ENCODE data around the gene HDLBP.
A peak's percentile ranks its signal among the peaks of the same experiment; 100 is the strongest.

Gene HDLBP

DNA sequence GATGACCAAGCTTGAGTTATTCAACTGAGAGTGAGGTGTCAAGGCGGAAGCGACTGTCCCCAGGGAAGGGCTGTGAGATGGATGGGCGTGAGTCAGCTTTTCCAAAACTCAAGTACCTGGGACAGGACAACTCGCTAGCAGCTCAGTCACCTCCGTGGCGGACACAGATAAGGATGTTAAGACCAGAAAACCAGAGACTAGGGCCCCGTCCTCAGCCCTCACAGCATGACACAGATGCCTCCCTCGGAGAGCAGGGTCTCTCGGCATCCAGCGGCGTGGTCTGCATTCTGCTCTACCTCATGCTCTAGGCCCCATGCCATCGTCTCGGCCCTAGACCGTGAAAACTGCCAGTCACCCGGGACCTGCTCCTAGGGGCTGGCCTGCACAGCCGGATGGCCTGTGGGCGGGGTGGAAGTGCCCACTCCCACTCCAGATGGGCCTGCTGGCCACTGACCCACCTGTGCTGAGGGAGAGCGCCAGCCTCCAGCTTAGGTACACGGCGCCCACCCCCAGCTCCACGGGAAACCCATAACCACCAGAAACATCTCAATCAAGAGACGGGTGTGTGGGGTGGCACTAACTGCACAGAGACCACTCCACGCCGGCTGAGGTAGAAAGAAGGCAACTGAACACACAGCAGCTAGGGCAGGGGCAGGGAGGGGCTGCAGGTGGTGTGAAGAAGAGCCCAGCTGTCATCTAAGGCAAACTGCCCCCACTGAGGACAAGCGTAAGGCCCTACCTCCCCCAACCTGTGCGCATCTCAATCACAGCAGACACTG, 87.2 kb downstream of the HDLBP start:
- peak; percentile 28 for DNase-seq

DNA sequence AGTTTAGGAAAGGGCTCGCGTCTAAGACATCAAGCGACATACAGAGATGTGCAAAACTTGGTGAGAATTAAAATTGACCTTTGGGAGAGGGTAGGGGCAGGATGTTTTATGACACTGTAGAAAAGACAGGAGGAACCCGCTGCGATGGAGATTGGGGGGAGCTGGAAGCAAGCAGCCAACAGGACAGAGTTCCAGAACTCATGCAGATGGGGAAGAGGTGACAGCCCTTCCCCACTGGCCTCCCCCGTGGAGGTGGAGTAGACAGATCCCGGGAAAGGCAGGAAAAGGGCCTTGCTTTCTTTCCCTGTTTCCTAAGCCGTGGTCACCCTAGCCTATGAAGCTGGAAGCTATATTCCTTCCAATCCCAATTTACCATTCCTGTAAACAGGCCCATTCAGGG, 87.9 kb downstream of the HDLBP start:
- DNase-seq = no peak

DNA sequence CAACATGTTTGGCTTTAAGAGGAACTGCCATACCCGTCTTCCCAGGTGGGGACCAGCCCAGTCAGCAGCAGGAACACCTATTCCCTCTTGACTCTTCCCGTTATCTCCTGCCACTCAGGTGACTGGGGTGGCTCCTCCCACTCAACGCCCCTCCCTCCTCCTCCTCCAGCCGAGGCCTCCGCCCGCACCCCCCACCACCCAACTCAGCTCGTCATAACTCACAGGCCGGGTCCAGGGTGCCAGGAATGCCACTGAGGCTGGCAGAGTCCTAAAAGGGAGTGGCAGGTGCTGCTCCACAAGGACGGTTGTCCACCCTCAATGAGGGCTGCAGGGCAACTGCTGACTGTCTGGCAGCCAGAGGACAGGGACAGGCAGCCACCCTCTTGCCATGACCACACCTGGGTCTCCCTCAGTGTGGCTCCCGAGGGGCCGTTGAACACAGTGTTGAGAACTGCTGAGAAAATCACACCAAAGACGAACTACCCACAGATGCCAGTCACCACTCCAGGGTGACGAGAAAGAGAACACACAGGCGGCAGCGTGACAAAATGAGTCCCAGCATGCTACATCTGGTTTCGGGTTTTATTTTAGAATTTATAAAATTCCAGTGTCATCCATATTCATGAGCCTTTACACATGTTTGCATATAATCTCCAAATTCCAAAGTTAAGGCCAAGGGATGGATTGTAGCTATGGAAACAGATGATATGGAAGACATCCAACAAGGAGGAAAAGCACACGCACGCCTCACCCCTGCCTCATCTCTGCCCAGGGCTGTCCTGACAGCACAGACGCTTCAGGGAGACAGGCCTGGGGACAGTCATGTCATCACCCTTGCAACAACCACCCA, 88.5 kb downstream of the HDLBP start:
- DNase-seq = peak; percentile 41

DNA sequence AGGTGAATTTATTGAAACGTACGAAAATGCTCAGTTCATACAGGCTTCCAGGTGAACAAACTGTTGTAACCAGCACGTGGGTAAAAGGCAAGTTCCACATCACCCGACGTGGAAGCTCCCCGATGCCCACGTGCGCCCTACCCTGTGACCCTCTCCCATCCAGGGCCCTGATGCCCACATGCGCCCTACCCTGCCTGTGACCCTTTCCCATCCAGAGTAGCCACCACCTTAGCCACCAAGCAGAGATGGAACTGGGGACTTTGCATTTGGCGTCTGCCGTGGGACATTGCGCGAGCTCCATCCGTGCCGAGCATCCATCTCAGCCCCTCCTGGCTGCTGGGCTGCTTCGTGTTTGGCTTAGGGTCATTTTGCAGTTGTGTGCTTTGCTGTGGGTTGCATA, 89.5 kb downstream of the HDLBP start:
- no peak for DNase-seq

DNA sequence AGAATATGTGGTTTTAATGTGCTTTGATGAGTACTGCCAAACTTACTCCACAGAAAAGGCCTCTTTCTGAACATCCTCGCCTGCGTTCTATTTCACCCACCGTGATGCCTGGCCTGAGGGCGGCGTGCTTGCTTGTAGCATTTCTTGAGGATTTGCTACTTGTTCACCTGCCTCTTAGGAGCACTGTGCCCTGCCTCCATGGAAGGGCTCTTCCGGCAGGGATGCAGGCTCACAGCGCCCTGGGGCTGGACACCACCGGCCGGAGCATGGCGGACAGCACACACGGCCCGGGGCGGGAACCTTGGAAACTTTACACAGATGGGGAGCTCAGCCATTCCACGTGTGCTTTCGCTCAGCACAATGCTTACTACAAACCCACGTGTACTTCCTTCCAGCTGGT, 89.9 kb downstream of the HDLBP start:
- no peak for DNase-seq

DNA sequence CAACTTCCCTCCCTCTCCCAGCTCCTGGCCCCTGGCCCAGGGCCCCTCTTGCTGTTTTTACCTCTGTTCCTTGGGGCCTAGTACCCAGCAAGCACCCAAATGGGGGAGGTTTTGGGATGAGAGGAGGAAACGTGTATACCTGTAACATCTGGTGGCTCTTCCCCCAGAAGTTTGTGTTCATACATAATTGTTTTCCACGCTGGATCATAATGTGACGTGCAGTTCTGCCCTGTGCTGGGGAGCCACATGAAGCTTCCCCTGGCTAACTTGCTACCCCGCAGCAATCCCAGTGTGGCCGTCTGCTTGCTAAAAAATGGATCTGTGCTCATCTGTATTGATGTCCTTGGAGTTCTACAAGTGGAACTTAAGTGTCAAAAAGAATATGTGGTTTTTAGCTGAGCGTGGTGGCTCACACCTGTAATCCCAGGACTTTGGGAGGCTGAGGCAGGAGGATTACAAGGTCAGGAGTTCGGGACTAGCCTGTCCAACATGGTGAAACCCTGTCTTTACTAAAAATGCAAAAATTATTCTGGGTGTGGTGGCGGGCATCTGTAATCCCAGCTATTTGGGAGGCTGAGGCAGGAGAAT, 90.5 kb downstream of the HDLBP start:
- no peak for DNase-seq

DNA sequence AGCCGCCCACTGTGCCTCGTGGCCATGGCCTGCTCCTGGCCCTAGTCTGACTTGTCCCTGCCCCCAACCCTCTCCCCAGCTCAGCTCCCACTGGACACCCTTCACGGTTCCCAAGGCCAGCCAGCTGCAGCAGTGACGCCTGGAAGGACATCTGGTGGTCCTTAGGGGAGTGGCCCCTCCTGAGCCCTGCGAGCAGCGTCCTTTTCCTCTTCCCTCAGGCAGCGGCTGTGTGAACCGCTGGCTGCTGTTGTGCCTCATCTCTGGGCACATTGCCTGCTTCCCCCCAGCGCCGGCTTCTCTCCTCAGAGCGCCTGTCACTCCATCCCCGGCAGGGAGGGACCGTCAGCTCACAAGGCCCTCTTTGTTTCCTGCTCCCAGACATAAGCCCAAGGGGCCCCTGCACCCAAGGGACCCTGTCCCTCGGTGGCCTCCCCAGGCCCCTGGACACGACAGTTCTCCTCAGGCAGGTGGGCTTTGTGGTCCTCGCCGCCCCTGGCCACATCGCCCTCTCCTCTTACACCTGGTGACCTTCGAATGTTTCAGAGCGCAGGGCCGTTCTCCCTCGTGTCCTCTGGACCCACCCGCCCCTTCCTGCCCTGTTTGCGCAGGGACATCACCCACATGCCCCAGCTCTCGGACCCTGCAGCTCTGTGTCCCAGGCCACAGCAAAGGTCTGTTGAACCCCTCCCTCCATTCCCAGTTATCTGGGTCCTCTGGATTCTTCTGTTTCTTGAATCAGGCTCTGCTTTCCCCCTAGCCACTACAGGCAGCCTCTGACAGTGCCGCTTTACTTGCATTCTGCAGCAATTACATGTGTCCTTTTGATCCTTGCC, 91.2 kb downstream of the HDLBP start:
- DNase-seq = peak; percentile 68

DNA sequence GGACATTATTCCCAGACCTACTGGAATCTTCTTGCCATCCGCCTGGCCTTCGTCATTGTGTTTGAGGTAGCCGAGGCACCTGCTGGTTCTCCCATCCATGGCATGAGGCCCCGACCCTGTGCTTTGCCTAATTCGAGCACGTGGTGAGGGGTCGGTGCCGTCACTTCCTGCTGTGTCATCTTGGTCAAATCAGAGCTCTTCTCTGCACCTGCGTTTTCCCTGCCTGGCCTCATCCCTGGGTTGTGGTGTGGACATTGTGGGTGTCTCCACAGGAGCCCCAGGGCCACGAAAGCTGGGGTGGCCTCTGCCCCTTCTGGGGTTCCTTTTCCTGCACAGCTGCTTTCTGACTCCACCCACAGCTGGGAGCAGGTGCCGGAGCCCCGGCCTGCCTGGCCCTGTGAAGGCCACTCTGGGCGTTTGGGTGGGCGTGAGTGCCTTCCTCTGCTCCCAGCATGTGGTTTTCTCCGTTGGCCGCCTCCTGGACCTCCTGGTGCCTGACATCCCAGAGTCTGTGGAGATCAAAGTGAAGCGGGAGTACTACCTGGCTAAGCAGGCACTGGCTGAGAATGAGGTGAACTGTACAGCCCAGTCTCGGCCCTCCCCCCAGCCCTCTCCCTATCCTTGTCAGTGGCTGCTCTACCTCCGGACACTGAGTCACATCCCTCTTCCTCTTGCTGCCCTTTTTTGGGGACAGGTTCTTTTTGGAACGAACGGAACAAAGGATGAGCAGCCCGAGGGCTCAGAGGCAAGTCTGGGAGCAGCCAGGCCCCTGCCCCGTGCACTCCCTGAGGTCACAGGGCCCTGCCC, 92.1 kb downstream of the HDLBP start:
- DNase-seq = no peak

DNA sequence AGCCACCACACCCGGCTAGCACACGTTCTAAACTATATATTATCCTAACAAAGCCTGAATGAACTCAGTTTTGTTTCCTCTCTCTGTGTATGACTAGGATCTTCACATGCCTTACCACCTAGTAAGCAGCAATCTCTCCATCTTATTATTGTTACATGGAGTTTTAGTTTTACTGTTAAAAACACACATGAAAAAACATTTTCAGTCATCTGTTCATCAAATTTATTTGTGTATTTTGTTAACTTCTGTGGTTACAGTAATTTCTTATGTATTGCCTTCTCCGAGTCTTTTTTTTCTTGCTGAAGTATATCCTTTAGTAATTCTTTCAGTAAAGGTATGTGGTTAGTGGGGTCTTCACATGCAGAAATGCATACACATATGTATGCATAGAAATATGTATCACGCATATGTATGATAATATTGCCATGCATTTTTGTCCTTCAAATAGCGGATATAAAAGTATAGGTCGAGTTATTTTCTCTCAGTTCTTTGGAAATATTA, 95.6 kb downstream of the HDLBP start:
- no peak for DNase-seq

DNA sequence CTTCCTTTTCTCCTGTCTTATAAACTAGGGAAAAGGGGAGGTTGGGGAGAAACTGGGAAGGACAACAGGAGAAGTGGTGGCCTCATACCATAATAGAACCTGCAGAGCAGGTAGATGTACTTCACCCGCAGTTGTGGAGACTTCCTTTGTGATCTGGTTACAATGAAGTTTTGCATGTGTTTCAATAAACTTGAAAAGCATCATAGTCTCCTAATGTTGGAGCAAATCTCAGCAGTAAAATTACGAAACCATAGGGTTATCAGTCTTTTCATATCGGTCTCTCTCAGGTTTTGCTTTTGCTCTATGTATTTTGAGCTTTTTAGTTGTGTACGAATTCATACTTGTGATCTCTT, 96.5 kb downstream of the HDLBP start:
- DNase-seq = no peak

DNA sequence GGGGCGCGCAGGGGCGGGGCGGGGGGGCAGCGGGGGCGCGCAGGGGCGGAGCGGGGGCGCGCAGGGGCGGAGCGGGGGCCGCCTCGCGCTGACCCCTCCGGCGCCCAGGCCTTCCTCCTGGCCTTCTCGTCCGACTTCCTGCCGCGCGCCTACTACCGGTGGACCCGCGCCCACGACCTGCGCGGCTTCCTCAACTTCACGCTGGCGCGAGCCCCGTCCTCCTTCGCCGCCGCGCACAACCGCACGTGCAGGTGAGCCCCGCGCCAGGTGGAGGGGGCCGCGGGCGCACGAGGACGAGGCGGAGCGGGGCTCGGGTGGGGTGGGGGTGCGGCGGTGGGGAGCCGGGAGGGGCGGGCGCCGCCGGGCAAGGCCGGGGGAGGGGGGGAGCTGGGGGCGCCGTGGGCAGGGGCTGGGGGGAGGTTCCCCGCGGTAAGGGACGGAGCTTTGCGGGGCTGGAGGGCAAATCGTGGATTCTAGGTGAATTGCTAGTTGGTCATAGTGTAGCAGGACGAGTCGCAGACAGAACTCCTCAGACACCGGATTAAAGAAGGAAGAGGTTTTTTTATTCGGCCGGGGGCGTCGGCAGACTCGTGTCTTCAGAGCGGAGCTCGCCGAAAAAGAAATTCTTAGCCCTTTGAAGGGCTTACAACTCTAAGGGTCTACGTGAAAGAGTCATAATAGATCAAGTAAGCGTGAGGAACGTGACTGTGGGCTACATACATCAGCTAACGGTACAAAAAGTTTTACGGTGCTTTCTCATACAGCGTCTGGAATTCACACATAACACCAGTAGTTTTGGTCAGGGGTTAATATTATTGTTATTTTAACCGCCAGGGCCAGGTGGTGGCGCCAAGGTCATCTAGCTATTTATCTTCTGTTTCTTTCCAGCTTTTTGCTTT, 97.1 kb downstream of the HDLBP start:
- DNase-seq = peak; percentile 50

DNA sequence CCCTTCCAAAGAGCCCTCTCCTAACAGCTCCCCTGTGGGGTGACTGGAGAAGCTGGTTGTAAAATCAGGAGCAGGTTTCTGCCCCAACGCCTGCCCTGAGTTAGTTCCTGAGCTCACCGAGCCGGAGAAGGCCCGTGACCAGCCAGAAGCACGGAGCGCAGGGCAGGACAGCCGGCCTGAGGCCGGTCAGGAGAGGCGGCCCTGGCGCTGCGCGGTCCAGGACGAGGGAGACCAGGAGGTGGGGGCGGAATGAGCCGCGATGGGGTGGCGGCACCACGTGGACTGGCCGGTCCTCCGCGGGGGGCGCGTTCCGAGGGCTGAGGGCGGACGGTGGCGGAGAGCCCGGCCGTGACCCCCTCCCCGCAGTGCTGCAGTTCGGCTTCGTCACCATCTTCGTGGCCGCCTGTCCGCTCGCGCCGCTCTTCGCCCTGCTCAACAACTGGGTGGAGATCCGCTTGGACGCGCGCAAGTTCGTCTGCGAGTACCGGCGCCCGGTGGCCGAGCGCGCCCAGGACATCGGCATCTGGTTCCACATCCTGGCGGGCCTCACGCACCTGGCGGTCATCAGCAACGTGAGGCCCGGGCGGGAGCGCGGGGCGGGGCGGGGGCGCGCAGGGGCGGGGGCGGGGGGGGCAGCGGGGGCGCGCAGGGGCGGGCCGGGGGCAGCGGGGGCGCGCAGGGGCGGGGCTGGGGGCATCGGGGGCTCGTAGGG, 98.0 kb downstream of the HDLBP start:
- peak; percentile 63 for DNase-seq

DNA sequence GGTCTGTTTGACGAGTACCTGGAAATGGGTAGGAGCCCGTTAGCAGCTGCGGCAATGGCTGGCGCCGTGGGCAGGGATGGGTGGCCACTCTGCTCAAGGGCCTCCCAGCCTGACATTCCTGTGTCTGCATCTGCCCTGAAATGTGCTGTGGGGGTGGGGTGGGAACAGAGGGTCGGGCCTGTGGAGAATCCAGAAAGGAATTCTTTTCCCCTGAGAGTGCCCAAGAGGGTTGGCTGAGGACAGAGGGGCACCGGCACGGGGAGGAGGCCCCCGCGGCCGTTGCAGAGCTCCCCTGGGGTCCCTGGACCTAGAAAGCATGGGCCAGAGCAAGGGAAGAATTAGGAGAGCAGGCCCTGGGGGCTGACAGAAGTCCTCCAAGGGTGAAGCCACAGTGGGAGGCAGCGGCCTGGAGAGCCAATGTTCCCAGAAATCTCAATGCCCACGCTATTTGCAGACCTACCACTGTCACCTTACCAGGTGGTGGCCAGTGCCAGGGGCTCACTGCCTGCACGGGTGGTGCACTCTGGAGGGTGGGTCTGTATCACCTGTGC, 99.2 kb downstream of the HDLBP start:
- DNase-seq = peak; percentile 70

DNA sequence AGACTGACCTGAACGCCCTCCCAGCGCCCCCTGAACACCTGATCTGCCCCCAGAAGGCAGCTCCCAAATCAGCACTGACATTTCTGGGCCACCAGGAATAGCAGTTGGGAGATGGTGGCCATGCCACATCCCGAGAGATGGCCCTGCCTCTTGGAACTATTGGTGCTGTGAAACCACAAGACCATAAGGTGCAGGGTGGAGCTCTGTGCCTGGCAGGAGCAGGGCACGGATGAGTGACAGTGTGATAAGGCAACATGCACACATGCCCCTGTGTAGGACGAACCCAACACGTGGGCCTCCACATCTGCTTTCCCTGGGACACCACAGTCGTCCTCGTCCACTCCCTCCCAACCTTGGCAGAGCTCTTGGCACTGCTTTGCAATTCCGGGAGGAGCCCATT, 100.1 kb downstream of the HDLBP start:
- DNase-seq = no peak

DNA sequence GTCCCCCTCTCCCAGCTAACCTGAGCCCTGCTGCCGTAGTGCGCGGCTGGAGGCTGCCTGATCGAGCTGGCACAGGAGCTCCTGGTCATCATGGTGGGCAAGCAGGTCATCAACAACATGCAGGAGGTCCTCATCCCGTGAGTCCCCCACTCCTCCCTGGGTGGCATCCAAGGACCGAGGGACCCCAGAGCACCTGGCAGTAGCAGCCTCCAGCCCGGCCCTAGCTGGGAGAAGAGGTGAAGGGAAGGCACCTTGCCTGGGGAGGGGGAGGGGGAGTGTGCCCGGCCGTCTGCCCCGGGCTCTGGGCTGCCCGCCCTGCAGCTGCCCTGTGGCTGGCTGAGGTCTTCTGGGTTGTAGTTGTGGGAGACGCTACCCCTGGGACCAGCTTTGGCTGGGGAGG, 100.7 kb downstream of the HDLBP start:
- DNase-seq = no peak

DNA sequence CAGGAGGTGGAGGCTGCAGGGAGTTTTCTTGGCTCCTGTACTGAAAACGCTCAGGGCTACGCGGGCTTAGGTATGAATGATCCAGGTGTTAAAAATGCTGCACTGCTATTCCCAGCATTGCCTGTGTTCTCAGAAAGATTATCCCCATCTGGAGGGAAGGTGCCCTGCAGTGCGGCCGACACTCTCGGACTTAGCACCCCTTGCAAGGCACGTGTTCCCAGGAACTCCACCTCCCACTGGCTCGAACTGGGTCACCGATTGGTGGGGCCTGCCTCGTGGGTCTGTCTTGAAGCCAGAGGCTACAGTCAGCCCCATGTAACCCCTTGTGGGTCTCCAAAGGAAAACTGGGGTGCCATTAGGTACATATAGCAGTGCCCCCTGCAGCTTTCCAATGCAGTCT, 101.3 kb downstream of the HDLBP start:
- no peak for DNase-seq

DNA sequence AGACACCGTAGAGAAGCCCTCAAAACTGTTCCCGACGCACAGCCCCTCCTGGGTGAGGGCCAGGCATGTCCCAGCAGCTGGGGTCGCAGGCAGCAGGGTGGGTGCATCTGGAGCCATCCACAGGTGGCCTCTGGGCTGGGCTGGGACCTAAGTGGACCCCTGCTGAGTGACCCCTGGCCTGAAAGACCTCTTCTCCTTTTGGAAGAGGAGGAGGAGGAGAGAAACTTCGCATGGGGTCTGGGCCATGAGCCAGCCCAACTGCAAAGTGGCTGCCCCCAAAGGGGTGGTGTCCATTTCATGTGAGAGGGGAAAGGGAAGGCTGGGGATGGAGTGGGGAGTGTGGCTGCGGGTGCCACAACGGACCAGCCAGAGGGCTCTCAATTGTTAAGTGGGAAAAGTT, 101.9 kb downstream of the HDLBP start:
- DNase-seq = no peak

DNA sequence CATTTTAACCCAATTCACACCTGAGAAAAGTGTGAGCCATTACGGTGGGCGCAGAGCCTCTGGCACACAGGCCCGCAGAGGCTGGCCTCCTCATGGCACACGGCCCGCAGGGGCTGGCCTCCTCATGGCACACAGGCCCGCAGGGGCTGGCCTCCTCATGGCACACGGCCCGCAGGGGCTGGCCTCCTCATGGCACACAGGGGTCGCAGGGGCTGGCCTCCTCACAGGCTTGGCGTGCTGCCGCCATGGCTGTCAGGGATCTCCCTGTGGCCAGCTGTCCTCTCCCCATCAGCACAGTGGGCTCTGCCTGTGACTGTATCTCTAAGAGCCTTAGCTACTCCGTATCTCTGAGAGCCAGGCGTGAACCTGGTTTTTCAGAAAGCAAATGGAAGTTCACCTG, 102.4 kb downstream of the HDLBP start:
- no peak for DNase-seq

DNA sequence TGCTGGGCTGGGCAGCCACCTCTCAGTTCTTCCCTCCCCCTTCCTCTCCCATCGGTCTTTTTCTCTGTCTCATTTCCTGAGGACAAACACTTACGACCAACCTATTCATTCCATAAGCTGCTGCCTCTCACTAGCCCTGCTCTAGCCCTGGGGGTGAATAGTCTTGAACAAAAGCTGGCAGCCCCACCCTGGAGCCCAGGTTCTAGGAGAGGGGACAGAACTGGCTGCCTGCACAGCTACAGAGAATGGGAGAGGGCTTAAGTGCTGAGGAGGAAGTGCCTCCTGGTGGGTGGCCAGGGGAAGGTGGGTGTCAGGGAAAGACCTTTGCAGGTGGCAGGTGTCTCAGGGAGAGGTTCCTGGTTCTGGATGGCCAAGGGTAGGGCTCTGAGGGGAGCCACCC, 104.2 kb downstream of the HDLBP start:
- no peak for DNase-seq

DNA sequence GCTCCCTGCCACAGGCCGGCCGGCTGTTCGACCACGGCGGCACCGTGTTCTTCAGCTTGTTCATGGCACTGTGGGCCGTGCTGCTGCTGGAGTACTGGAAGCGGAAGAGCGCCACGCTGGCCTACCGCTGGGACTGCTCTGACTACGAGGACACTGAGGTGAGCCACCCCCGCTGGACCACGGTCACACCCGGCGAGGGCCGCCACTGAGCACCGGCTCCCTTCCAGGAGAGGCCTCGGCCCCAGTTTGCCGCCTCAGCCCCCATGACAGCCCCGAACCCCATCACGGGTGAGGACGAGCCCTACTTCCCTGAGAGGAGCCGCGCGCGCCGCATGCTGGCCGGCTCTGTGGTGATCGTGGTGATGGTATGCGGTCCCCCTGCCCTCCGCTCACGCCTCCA, 106.2 kb downstream of the HDLBP start:
- no peak for DNase-seq

Measured in fibroblast of skin of scalp (primary cell).